ENCODE results near the gene CD2AP.
"Not testable (repeated sequence)": the region's sequence is repeated elsewhere in the genome, so short reads cannot be mapped to it uniquely, and the experiment has no call there.

Gene CD2AP

GRCh38 chr6:47574789-47575188, 97.2 kb downstream of the CD2AP start:
- DNase-seq = no peak

GRCh38 chr6:47579040-47579439, 101.5 kb downstream of the CD2AP start:
- no peak for DNase-seq

- DNase-seq = no peak
Observed at GRCh38 chr6:47581591-47581990, 104.0 kb downstream of the CD2AP start.

- no peak for DNase-seq
Observed at GRCh38 chr6:47587493-47587892, 109.9 kb downstream of the CD2AP start.

- DNase-seq = no peak
Observed at GRCh38 chr6:47592131-47592840, 114.7 kb downstream of the CD2AP start.

GRCh38 chr6:47593979-47594378, 116.4 kb downstream of the CD2AP start:
- no peak for DNase-seq

GRCh38 chr6:47595785-47596184, 118.2 kb downstream of the CD2AP start:
- no peak for DNase-seq

GRCh38 chr6:47598367-47598766, 120.8 kb downstream of the CD2AP start:
- no peak for DNase-seq

GRCh38 chr6:47599512-47599911, 121.9 kb downstream of the CD2AP start:
- no peak for DNase-seq

- DNase-seq = no peak
Observed at GRCh38 chr6:47603227-47603626, 125.6 kb downstream of the CD2AP start.

- no peak for DNase-seq
Observed at GRCh38 chr6:47603995-47604394, 126.4 kb downstream of the CD2AP start.

- no peak for DNase-seq
Observed at GRCh38 chr6:47621838-47622449, 144.4 kb downstream of the CD2AP start.

- DNase-seq = no peak
Observed at GRCh38 chr6:47626782-47627181, 149.2 kb downstream of the CD2AP start.

GRCh38 chr6:47628448-47629272, 151.1 kb downstream of the CD2AP start:
- no peak for DNase-seq

GRCh38 chr6:47629954-47630353, 152.4 kb downstream of the CD2AP start:
- no peak for DNase-seq

- DNase-seq = no peak
Observed at GRCh38 chr6:47630587-47630986, 153.0 kb downstream of the CD2AP start.

GRCh38 chr6:47631269-47631772, 153.7 kb downstream of the CD2AP start:
- DNase-seq = peak; percentile 52

- no peak for DNase-seq
Observed at GRCh38 chr6:47631797-47632196, 154.2 kb downstream of the CD2AP start.

- DNase-seq = no peak
Observed at GRCh38 chr6:47633141-47633540, 155.6 kb downstream of the CD2AP start.

- DNase-seq = no peak
Observed at GRCh38 chr6:47634210-47635047, 156.8 kb downstream of the CD2AP start.

GRCh38 chr6:47646689-47647088, 169.1 kb downstream of the CD2AP start:
- DNase-seq = no peak

GRCh38 chr6:47647188-47647587, 169.6 kb downstream of the CD2AP start:
- no peak for DNase-seq

- not testable (repeated sequence) for DNase-seq
Observed at GRCh38 chr6:47647626-47648025, 170.0 kb downstream of the CD2AP start.

Data from RPMI8226 (cell line).